Measurements from ENCODE around the gene MYCN. TPM values are rescaled to one million over a fixed set of nuclear protein-coding genes. Genes with fewer than 3 reads are reported as not detected.

Gene MYCN
- total RNA-seq, 4 donors from 2014 or later: 0.21 to 0.95 (median 0.33) TPM

GRCh38 chr2:15988733-15989132, 48.4 kb downstream of the MYCN start:
- Histone ChIP-seq H3K27ac (no peak overlapping the region), H3K4me1 (peaks cover 0 to 25% (median 0%) of the 10 kb centered on the region in 3 donors), H3K36me3 (no peaks in the 10 kb centered on the region), H3K27me3 (no peaks in the 10 kb centered on the region), H3K9me3 (no peaks in the 10 kb centered on the region), H3K4me3 (no peak overlapping the region)
- WGBS, 2 donors: 79 to 81% methylated on average over 5 of the region's 5 CpGs
- no peak for TF ChIP-seq CTCF (IDR thresholded peaks at IDR 0.05)
- TF ChIP-seq POLR2A (IDR thresholded peaks at IDR 0.05): no peak
- intact Hi-C loops (cut with DNase I): no loop called here
- DNase-seq: no peak

GRCh38 chr2:15989559-15989958, 49.2 kb downstream of the MYCN start:
- Histone ChIP-seq H3K9me3 (no peaks in the 10 kb centered on the region), H3K27me3 (no peaks in the 10 kb centered on the region), H3K4me1 (peaks cover 0 to 25% (median 0%) of the 10 kb centered on the region in 3 donors), H3K36me3 (no peaks in the 10 kb centered on the region), H3K4me3 (no peak overlapping the region), H3K27ac (no peak overlapping the region)
- WGBS, 2 donors: 32 to 46% methylated on average over 7 of the region's 7 CpGs
- intact Hi-C loops (cut with DNase I): no loop called here
- DNase-seq: no peak
- no peak for TF ChIP-seq POLR2A (IDR thresholded peaks at IDR 0.05)
- no peak for TF ChIP-seq CTCF (IDR thresholded peaks at IDR 0.05)

- H3K9me3 ChIP-seq: no peaks in the 10 kb centered on the region
- H3K36me3 ChIP-seq: no peaks in the 10 kb centered on the region
- H3K27ac ChIP-seq: no peak overlapping the region
- H3K4me3 ChIP-seq: no peak overlapping the region
- TF ChIP-seq CTCF (IDR thresholded peaks at IDR 0.05) (no peak), POLR2A (IDR thresholded peaks at IDR 0.05) (no peak)
- intact Hi-C loops (cut with DNase I): no loop called here
- no peak for DNase-seq
- no peaks in the 10 kb centered on the region for H3K27me3 ChIP-seq
- peaks cover 0 to 25% (median 0%) of the 10 kb centered on the region in 3 donors for H3K4me1 ChIP-seq
- 91 to 93% methylated on average over 11 of the region's 11 CpGs for WGBS, 2 donors
These were observed 50.1 kb downstream of the MYCN start for GRCh38 chr2:15990151-15991101.

- DNase-seq: no peak
- no peaks in the 10 kb centered on the region for H3K36me3 ChIP-seq
- TF ChIP-seq CTCF (IDR thresholded peaks at IDR 0.05): no peak
- TF ChIP-seq POLR2A (IDR thresholded peaks at IDR 0.05): no peak
- 57 to 65% methylated on average over 3 of the region's 3 CpGs for WGBS, 2 donors
- no peak overlapping the region for H3K27ac ChIP-seq
- H3K9me3 ChIP-seq: no peaks in the 10 kb centered on the region
- no peaks in the 10 kb centered on the region for H3K27me3 ChIP-seq
- peaks cover 0 to 21% (median 0%) of the 10 kb centered on the region in 3 donors for H3K4me1 ChIP-seq
- H3K4me3 ChIP-seq: no peak overlapping the region
- intact Hi-C loops (cut with DNase I): no loop called here
These were observed 50.9 kb downstream of the MYCN start for GRCh38 chr2:15991231-15991630.

- H3K27me3 ChIP-seq: peaks cover 0 to 3% (median 0%) of the 10 kb centered on the region in 4 donors
- no peak overlapping the region for H3K27ac ChIP-seq
- intact Hi-C loops (cut with DNase I): no loop called here
- peaks cover 0 to 10% (median 0%) of the 10 kb centered on the region in 3 donors for H3K4me1 ChIP-seq
- DNase-seq: no peak
- no peak overlapping the region for H3K4me3 ChIP-seq
- TF ChIP-seq CTCF (IDR thresholded peaks at IDR 0.05) (no peak), POLR2A (IDR thresholded peaks at IDR 0.05) (no peak)
- no peaks in the 10 kb centered on the region for H3K9me3 ChIP-seq
- 64 to 72% methylated on average over 7 to 10 of the region's 10 CpGs for WGBS, 2 donors
- no peaks in the 10 kb centered on the region for H3K36me3 ChIP-seq
These were observed 52.3 kb downstream of the MYCN start for GRCh38 chr2:15992457-15993231.

All from esophagus squamous epithelium (tissue), 5 donors.